ENCODE measurements around the gene RHBDF1.

- no peak for TF ChIP-seq ZNF668 (CRISPR knock-in tag; IDR thresholded peaks at IDR 0.05)
- no peak for TF ChIP-seq ZNF584 (CRISPR knock-in tag; IDR thresholded peaks at IDR 0.05; ENCODE audit: low read depth)
- TF ChIP-seq RBM22 (IDR thresholded peaks at IDR 0.05; ENCODE audit: low read depth, low read length, poor library complexity, severe bottlenecking): no peak
- TF ChIP-seq MAX (CRISPR knock-in tag; IDR thresholded peaks at IDR 0.05): no peak
- TF ChIP-seq, protein P1, sequence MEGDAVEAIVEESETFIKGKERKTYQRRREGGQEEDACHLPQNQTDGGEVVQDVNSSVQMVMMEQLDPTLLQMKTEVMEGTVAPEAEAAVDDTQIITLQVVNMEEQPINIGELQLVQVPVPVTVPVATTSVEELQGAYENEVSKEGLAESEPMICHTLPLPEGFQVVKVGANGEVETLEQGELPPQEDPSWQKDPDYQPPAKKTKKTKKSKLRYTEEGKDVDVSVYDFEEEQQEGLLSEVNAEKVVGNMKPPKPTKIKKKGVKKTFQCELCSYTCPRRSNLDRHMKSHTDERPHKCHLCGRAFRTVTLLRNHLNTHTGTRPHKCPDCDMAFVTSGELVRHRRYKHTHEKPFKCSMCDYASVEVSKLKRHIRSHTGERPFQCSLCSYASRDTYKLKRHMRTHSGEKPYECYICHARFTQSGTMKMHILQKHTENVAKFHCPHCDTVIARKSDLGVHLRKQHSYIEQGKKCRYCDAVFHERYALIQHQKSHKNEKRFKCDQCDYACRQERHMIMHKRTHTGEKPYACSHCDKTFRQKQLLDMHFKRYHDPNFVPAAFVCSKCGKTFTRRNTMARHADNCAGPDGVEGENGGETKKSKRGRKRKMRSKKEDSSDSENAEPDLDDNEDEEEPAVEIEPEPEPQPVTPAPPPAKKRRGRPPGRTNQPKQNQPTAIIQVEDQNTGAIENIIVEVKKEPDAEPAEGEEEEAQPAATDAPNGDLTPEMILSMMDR (IDR thresholded peaks at IDR 0.05 in 2 of 3, conservative IDR thresholded peaks at IDR 0.05 in 1 of 3; ENCODE audit: insufficient read depth in 2 of 3, low read depth in 1 of 3, low read length in 3 of 3): no peak
- no peak for TF ChIP-seq SREBF2 (CRISPR knock-in tag; IDR thresholded peaks at IDR 0.05)
These were observed 34.9 kb downstream of the RHBDF1 start for GRCh38 chr16:37511-37910.
